ENCODE data around the gene KLHDC10. TPM values are rescaled to one million over a fixed set of nuclear protein-coding genes. Genes with fewer than 3 reads are reported as not detected.

Gene KLHDC10
- total RNA-seq, 1 donor from 2014 or later, result 27.0 TPM

DNA sequence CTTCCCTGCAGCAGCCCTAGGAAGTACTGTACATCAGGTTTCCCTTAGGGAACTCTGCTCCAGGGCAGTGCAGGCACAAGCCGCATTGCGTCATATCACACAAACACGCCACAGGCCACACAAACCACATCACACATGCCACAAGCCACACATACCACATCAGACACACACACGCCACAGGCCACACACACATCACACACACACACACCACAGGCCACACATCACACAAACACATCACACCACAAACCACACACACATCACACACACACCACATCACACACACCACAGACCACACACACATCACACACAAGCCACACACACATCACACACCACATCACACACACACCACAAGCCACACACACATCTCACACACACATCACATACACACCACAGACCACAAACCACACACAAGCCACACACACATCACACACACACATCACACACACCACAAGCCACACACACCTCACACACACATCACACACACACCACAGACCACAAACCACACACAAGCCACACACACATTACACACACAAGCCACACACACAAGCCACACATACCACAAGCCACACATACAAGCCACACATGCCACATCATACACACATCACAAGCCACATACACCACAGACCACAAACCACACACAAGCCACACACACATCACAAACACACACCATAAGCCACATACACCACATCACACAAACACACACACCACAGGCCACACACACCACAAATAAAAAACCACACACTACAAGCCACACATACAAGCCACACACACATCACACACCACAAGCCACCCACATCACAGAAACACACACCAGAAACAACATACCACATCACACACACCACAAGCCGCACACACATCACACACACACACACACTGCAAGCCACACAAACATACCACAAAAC, 81.5 kb downstream of the KLHDC10 start:
- no peak for DNase-seq
- Histone ChIP-seq H3K4me3 (no peak overlapping the region), H3K4me1 (peaks cover 5% of the 10 kb centered on the region), H3K36me3 (no peaks in the 10 kb centered on the region), H3K27ac (replicated peaks) (no peak overlapping the region), H3K9me3 (replicated peaks) (peaks cover 16% of the 10 kb centered on the region), H3K27me3 (ENCODE audit: low read depth) (no peaks in the 10 kb centered on the region)
- intact Hi-C loops (cut with micrococcal nuclease), result no loop called here
- no peak for TF ChIP-seq CTCF (IDR thresholded peaks at IDR 0.05; ENCODE audit: borderline replicate concordance)

GRCh38 chr7:130152493-130153210, 82.3 kb downstream of the KLHDC10 start:
- intact Hi-C loops (cut with micrococcal nuclease), result no loop called here
- no peak for DNase-seq

DNA sequence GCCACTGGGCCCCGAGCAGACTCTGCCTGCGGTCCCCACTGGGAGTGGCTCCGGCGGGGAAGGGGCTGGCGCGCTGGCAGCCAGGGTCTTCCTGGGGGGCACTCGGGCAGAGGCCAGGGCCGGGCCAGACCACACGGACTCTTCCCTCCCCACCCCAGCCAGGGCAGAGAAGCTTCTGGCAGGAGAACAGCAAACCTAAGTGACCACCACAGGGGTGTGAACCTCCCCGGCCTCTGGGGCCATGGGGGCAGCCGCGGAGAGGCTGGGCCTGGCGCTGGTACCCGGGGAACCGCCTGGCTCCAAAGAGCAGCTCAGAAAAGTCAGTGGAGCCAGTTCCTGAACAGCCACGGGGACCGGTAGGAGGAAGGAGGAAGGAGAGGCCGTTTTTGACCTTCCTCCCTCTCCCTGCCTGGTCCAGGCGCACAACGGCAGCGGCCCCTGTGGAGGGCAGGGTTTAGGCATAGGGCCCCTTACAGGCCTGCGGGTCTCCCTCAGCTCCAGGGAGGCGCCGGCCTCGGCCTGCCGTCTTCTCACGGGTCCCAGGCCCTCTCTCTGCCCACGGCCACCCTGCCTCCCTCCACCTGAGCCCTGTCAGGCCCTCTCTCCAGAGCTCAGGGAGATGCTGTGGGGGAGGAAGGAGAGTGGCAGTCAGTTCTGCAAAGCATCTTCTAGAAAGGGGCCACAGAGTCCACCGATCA, 83.0 kb downstream of the KLHDC10 start:
- no peaks in the 10 kb centered on the region for H3K27me3 ChIP-seq (ENCODE audit: low read depth)
- DNase-seq, result no peak
- intact Hi-C loops (cut with micrococcal nuclease), result no loop called here
- peaks cover 5% of the 10 kb centered on the region for H3K4me1 ChIP-seq
- H3K4me3 ChIP-seq, result no peak overlapping the region
- no peaks in the 10 kb centered on the region for H3K36me3 ChIP-seq
- no peak overlapping the region for H3K27ac ChIP-seq (replicated peaks)
- no peak for TF ChIP-seq CTCF (IDR thresholded peaks at IDR 0.05; ENCODE audit: borderline replicate concordance)
- H3K9me3 ChIP-seq (replicated peaks), result peaks cover 23% of the 10 kb centered on the region

More at GRCh38 chr7:130152493-130153210, 82.3 kb downstream of the KLHDC10 start:
- Histone ChIP-seq H3K27ac (replicated peaks) (no peak overlapping the region), H3K36me3 (no peaks in the 10 kb centered on the region), H3K27me3 (ENCODE audit: low read depth) (no peaks in the 10 kb centered on the region), H3K4me1 (peaks cover 5% of the 10 kb centered on the region), H3K4me3 (no peak overlapping the region), H3K9me3 (replicated peaks) (peaks cover 23% of the 10 kb centered on the region)
- TF ChIP-seq CTCF (IDR thresholded peaks at IDR 0.05; ENCODE audit: borderline replicate concordance), result no peak

DNA sequence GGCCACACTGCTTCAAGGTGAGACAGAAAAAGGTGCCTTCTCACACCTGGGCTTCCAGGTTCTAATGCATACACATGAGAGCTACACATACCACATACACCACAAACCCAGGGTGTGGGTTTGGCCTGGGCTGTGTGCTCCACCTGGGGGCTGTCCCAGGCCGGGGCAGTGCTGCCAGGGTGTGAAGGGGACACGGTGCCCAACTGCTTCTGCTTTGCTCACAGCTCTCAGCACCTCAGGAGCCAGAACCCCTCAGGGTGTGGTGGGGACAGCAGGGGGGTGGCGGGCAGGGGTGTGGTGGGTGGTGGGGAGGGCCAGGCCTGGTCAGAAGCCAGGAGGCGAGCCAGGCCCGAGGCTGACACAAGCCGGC, 83.8 kb downstream of the KLHDC10 start:
- Histone ChIP-seq H3K27me3 (ENCODE audit: low read depth) (no peaks in the 10 kb centered on the region), H3K4me1 (peaks cover 5% of the 10 kb centered on the region), H3K27ac (replicated peaks) (no peak overlapping the region), H3K9me3 (replicated peaks) (peaks cover 23% of the 10 kb centered on the region), H3K36me3 (peaks cover under 1% of the 10 kb centered on the region), H3K4me3 (no peak overlapping the region)
- no peak for DNase-seq
- intact Hi-C loops (cut with micrococcal nuclease), result no loop called here
- no peak for TF ChIP-seq CTCF (IDR thresholded peaks at IDR 0.05; ENCODE audit: borderline replicate concordance)

DNA sequence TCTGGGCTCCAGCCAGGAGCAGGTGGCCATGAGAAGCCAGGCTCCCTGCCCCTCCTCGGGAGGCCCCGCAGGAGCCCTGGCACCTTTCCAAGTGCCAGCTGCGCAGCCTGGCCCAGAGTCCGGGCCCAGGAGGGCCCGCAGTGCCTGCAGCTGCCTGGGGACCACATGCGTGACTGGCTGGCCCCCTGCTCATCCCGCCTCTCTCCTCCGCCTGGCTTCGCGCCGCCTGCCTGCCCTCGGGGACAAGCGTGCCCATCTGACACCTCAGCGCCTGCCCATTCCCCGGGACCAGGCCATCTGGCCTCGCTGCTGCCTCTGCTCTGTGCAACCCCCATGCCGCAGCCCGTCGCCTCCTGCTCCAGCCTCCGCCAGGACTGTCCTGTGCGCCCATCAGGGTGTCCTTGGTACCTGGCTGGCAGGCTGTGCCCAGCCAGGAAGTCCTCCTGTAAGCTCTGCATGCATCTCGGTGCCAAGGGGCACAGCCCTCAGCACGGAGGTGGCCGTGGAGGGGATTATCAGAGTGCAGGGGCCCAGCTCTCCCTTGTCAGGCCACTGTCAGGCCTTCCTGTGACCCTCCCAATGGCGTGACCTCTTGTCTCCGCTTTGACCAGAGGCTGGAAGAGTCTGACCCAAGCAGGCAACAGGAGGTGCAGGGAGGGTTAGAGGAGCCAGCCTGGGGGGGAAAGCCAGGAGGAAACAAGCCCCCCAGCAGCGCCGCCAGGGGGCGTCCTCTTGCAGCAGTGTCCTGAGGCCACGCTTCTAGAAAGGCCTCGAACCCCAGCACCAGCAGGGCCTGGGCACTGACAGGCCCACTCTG, 84.4 kb downstream of the KLHDC10 start:
- Histone ChIP-seq H3K4me3 (no peak overlapping the region), H3K4me1 (peaks cover 5% of the 10 kb centered on the region), H3K36me3 (peaks cover 6% of the 10 kb centered on the region), H3K9me3 (replicated peaks) (peaks cover 23% of the 10 kb centered on the region), H3K27ac (replicated peaks) (no peak overlapping the region), H3K27me3 (ENCODE audit: low read depth) (no peaks in the 10 kb centered on the region)
- DNase-seq, result no peak
- no peak for TF ChIP-seq CTCF (IDR thresholded peaks at IDR 0.05; ENCODE audit: borderline replicate concordance)
- intact Hi-C loops (cut with micrococcal nuclease), result no loop called here
